Epithelial cell of prostate (primary cell): Measurements from ENCODE around the gene PRDX5.
A peak's percentile ranks its signal among the peaks of the same experiment; 100 is the strongest.
"Not testable (repeated sequence)": the region's sequence is repeated elsewhere in the genome, so short reads cannot be mapped to it uniquely, and the experiment has no call there.

Experiments used
- DNase-seq: peaks from one replicate; pipeline ENCODE4 v3.0.0-alpha.2; 2011; ENCODE audit warnings: low read depth, low spot score
- H3K27ac ChIP-seq: fragments of 450-650 bp; 2 replicates; pipeline ENCODE4 v1.5.1; 2017; ENCODE audit warnings: mild to moderate bottlenecking

PRDX5 gene

GRCh38 chr11:64322925-64323260, 5.0 kb downstream of the PRDX5 start:
- DNase-seq: no peak
- peak overlapping the region; percentile 98 for H3K27ac ChIP-seq

GRCh38 chr11:64323373-64323772, 5.5 kb downstream of the PRDX5 start:
- H3K27ac ChIP-seq: peak overlapping the region; percentile 98

GRCh38 chr11:64323984-64324383, 6.1 kb downstream of the PRDX5 start:
- not testable (repeated sequence) for DNase-seq
- peak overlapping the region; percentile 98 for H3K27ac ChIP-seq

More at GRCh38 chr11:64323373-64323772, 5.5 kb downstream of the PRDX5 start:
- DNase-seq: no peak

GRCh38 chr11:64324692-64325469, 7.0 kb downstream of the PRDX5 start:
- DNase-seq: peak; percentile 92
- H3K27ac ChIP-seq: peak overlapping the region; percentile 98

GRCh38 chr11:64327375-64327774, 9.5 kb downstream of the PRDX5 start:
- DNase-seq: no peak
- H3K27ac ChIP-seq: no peak overlapping the region

GRCh38 chr11:64327993-64328392, 10.1 kb downstream of the PRDX5 start:
- no peak for DNase-seq
- H3K27ac ChIP-seq: no peak overlapping the region

GRCh38 chr11:64330888-64331287, 13.0 kb downstream of the PRDX5 start:
- no peak for DNase-seq
- peak overlapping the region; percentile 92 for H3K27ac ChIP-seq

GRCh38 chr11:64331569-64332371, 13.8 kb downstream of the PRDX5 start:
- peak; percentile 79 for DNase-seq
- peak overlapping the region; percentile 92 for H3K27ac ChIP-seq

GRCh38 chr11:64333556-64333955, 15.6 kb downstream of the PRDX5 start:
- no peak for DNase-seq
- H3K27ac ChIP-seq: peak overlapping the region; percentile 92

- peak; percentile 97 for DNase-seq
- peak overlapping the region; percentile 92 for H3K27ac ChIP-seq
These were observed 17.1 kb downstream of the PRDX5 start for GRCh38 chr11:64334764-64335735.

- H3K27ac ChIP-seq: peak overlapping the region; percentile 31
- no peak for DNase-seq
These were observed 19.8 kb downstream of the PRDX5 start for GRCh38 chr11:64337538-64338249.

- DNase-seq: no peak
- no peak overlapping the region for H3K27ac ChIP-seq
These were observed 20.8 kb downstream of the PRDX5 start for GRCh38 chr11:64338716-64339115.

GRCh38 chr11:64339286-64339685, 21.4 kb downstream of the PRDX5 start:
- no peak overlapping the region for H3K27ac ChIP-seq
- no peak for DNase-seq

- no peak within 1 kb of the TSS for H3K27ac ChIP-seq
These were observed 22.0 kb downstream of the PRDX5 start, which contains the start of gene CCDC88B for GRCh38 chr11:64339754-64340408. Gene CCDC88B (plus strand): TSS chr11:64340204. CDS start chr11:64340267, 63 bp downstream.

GRCh38 chr11:64340671-64341335, 22.9 kb downstream of the PRDX5 start:
- no peak for DNase-seq
- no peak overlapping the region for H3K27ac ChIP-seq

More at GRCh38 chr11:64339754-64340408, 22.0 kb downstream of the PRDX5 start, which contains the start of gene CCDC88B:
- no peak for DNase-seq

- no peak for DNase-seq
- no peak overlapping the region for H3K27ac ChIP-seq
These were observed 23.5 kb downstream of the PRDX5 start for GRCh38 chr11:64341429-64341828.

- peak overlapping the region; percentile 69 for H3K27ac ChIP-seq
These were observed 24.2 kb downstream of the PRDX5 start for GRCh38 chr11:64341851-64342791.

More at GRCh38 chr11:64341851-64342791, 24.2 kb downstream of the PRDX5 start:
- DNase-seq: peak; percentile 69
